Naive thymus-derived CD4-positive, alpha-beta T cell (primary cell): ENCODE measurements around the gene ADAP1. TPM values are rescaled to one million over a fixed set of nuclear protein-coding genes. Genes with fewer than 3 reads are reported as not detected.
A peak's percentile ranks its signal among the peaks of the same experiment; 100 is the strongest.

Source experiments
- ATAC-seq: fragments of 150-1000 bp; cut with Tn5 transposase; 2 replicates; pipeline ENCODE4 v1.10.0; 2021; ENCODE audit warnings: mild to moderate bottlenecking, moderate library complexity
- CTCF ChIA-PET: fragments of 350-600 bp; sonication (Branson Sonifier 250); formaldehyde crosslinking; loops from one replicate; lab custom pipeline; 2021; ENCODE audit warnings: antibody characterized with exemption; lab: Charles Lee
- POLR2A ChIA-PET: fragments of 350-600 bp; sonication (Branson Sonifier 250); formaldehyde crosslinking; loops from one replicate; lab custom pipeline; 2021; ENCODE audit warnings: antibody characterized with exemption, inconsistent platforms; lab: Charles Lee
- DNase-seq, 9 donors: peaks; one replicate each; pipeline versions ENCODE4 v3.0.0 to v3.0.0-alpha.2; 2020 to 2022; ENCODE audit warnings: mixed read lengths in 1 of 9
- H3K27ac ChIP-seq: one replicate; pipeline ENCODE4 v1.7.0; 2013; ENCODE audit warnings: mild to moderate bottlenecking, low read depth, low read length, moderate library complexity
- H3K27me3 ChIP-seq, 2 donors: one replicate each; pipeline ENCODE4 v1.7.0; 2013; ENCODE audit warnings: low read length in 2 of 2, mild to moderate bottlenecking in 2 of 2, moderate library complexity in 2 of 2; ENCODE audit not compliant: control insufficient read depth in 2 of 2, insufficient read depth in 2 of 2
- H3K36me3 ChIP-seq, 3 experiments: 1 replicate in 2 of 3; 2 replicates in 1 of 3; pipeline ENCODE4 v1.7.0; 2013; ENCODE audit warnings: low read length in 3 of 3, mild to moderate bottlenecking in 3 of 3, moderate library complexity in 1 of 3; ENCODE audit not compliant: insufficient read depth in 3 of 3, control insufficient read depth in 2 of 3
- H3K4me1 ChIP-seq, 2 donors: one replicate each; pipeline ENCODE4 v1.7.0; 2013; ENCODE audit warnings: low read length in 2 of 2, mild to moderate bottlenecking in 2 of 2, moderate library complexity in 1 of 2; ENCODE audit not compliant: control insufficient read depth in 2 of 2, insufficient read depth in 2 of 2
- H3K4me3 ChIP-seq: 2 replicates; pipeline ENCODE4 v1.7.0; 2013; ENCODE audit warnings: mild to moderate bottlenecking, low read length
- H3K9me3 ChIP-seq, 3 experiments: 1 replicate in 2 of 3; 2 replicates in 1 of 3; pipeline ENCODE4 v1.7.0; 2013; ENCODE audit warnings: low read length in 3 of 3; ENCODE audit not compliant: control insufficient read depth in 2 of 3
- H3K27ac Mint-ChIP-seq, 9 donors: one replicate each; pipeline ENCODE4 v1.8.0; 2020 to 2022; ENCODE audit warnings: mixed read lengths in 9 of 9, mild to moderate bottlenecking in 8 of 9, moderate library complexity in 5 of 9, inconsistent platforms in 2 of 9
- H3K27me3 Mint-ChIP-seq, 5 donors: one replicate each; pipeline ENCODE4 v1.8.0; 2021 to 2022; ENCODE audit warnings: mixed read lengths in 5 of 5, mild to moderate bottlenecking in 1 of 5
- H3K36me3 Mint-ChIP-seq, 5 donors: one replicate each; pipeline ENCODE4 v1.8.0; 2020 to 2022; ENCODE audit warnings: mixed read lengths in 5 of 5, mild to moderate bottlenecking in 3 of 5, inconsistent platforms in 1 of 5
- H3K4me1 Mint-ChIP-seq, 7 donors: one replicate each; pipeline ENCODE4 v1.8.0; 2020 to 2022; ENCODE audit warnings: mixed read lengths in 7 of 7, mild to moderate bottlenecking in 3 of 7, inconsistent platforms in 1 of 7
- H3K4me3 Mint-ChIP-seq, 10 donors: one replicate each; pipeline ENCODE4 v1.8.0; 2020 to 2022; ENCODE audit warnings: mild to moderate bottlenecking in 10 of 10, mixed read lengths in 10 of 10, moderate library complexity in 6 of 10, inconsistent platforms in 2 of 10
- H3K9me3 Mint-ChIP-seq, 11 donors: one replicate each; pipeline ENCODE4 v1.8.0; 2020 to 2022; ENCODE audit warnings: mixed read lengths in 11 of 11, mild to moderate bottlenecking in 4 of 11, inconsistent platforms in 1 of 11, moderate library complexity in 1 of 11
- intact Hi-C, 2 donors: fragments of 100-400 bp; cut with micrococcal nuclease; formaldehyde crosslinking; loops; one replicate each; pipeline ENCODE4 v1.15.1; 2023
- polyA plus RNA-seq, 2 donors: library from polyadenylated mRNA; unstranded; fragments of 300-500 nt; fragmentation: Illumina TruSeq; gene quantifications; one replicate each; pipeline ENCODE4 v1.2.3, GENCODE V29; 2021
- total RNA-seq, 6 experiments: library from RNA in 5 of 6; stranded (reverse) in 5 of 6; gene quantifications; 1 replicate in 5 of 6; 2 replicates in 1 of 6; pipeline ENCODE4 v1.2.3 and lab custom pipeline; 2021 to 2026

Gene ADAP1
- total and polyA plus RNA-seq, 7 experiments from 2014 or later: 3.8 to 68.6 (median 8.7) TPM

GRCh38 chr7:900331-901040 is 54.0 kb downstream of the ADAP1 start:
- Histone ChIP-seq H3K4me3 (no peak overlapping the region), H3K27ac (no peak overlapping the region), H3K9me3 (no peaks in the 10 kb centered on the region), H3K36me3 (peaks cover 0 to 40% (median 5%) of the 10 kb centered on the region in 3 experiments), H3K27me3 (no peaks in the 10 kb centered on the region), H3K4me1 (no peaks in the 10 kb centered on the region)
- H3K27me3 Mint-ChIP-seq: peaks cover 0 to 2% (median 0%) of the 10 kb centered on the region in 5 donors
- DNase-seq (no peak), ATAC-seq (no peak)
- intact Hi-C loops: loop anchor here in 1 of 2 donors (2.0 kb wide), 1 partner anchor 74 kb away; the partner anchor contains the start of gene COX19
- H3K4me3 Mint-ChIP-seq: no peak overlapping the region
- peaks cover 4 to 21% (median 13%) of the 10 kb centered on the region in 5 donors for H3K36me3 Mint-ChIP-seq
- H3K4me1 Mint-ChIP-seq: peaks cover 0 to 1% (median 0%) of the 10 kb centered on the region in 7 donors
- no peak overlapping the region for H3K27ac Mint-ChIP-seq
- ChIA-PET CTCF (no interaction called here), POLR2A (interaction anchor here (0.7 to 1.1 kb wide), 2 partner anchors 43 to 88 kb away, joined by 3 read pairs; no protein-coding TSS in a partner anchor)
- peaks cover 0 to 2% (median 0%) of the 10 kb centered on the region in 11 donors for H3K9me3 Mint-ChIP-seq

- ChIA-PET POLR2A (interaction anchor here (0.7 kb wide), 1 partner anchor 42 kb away, joined by 3 read pairs; no protein-coding TSS in a partner anchor), CTCF (no interaction called here)
- Histone ChIP-seq H3K27me3 (no peaks in the 10 kb centered on the region), H3K4me3 (no peak overlapping the region), H3K27ac (no peak overlapping the region), H3K36me3 (peaks cover 0 to 47% (median 5%) of the 10 kb centered on the region in 3 experiments), H3K4me1 (no peaks in the 10 kb centered on the region), H3K9me3 (no peaks in the 10 kb centered on the region)
- ATAC-seq (no peak), DNase-seq (no peak)
- H3K27me3 Mint-ChIP-seq: no peaks in the 10 kb centered on the region
- intact Hi-C loops: loop anchor here in 1 of 2 donors (2.0 kb wide), 1 partner anchor 75 kb away; the partner anchor contains the start of gene COX19
- peaks cover 0 to 2% (median 0%) of the 10 kb centered on the region in 11 donors for H3K9me3 Mint-ChIP-seq
- no peak overlapping the region for H3K27ac Mint-ChIP-seq
- peaks cover 4 to 24% (median 13%) of the 10 kb centered on the region in 5 donors for H3K36me3 Mint-ChIP-seq
- H3K4me1 Mint-ChIP-seq: no peaks in the 10 kb centered on the region
- H3K4me3 Mint-ChIP-seq: no peak overlapping the region
Observed at GRCh38 chr7:899806-900205, 54.7 kb downstream of the ADAP1 start.

- Histone ChIP-seq H3K27me3 (no peaks in the 10 kb centered on the region), H3K4me1 (no peaks in the 10 kb centered on the region), H3K36me3 (peaks cover 0 to 55% (median 5%) of the 10 kb centered on the region in 3 experiments), H3K9me3 (no peaks in the 10 kb centered on the region), H3K4me3 (no peak overlapping the region), H3K27ac (no peak overlapping the region)
- no peaks in the 10 kb centered on the region for H3K27me3 Mint-ChIP-seq
- peaks cover 0 to 2% (median 0%) of the 10 kb centered on the region in 11 donors for H3K9me3 Mint-ChIP-seq
- H3K36me3 Mint-ChIP-seq: peaks cover 4 to 28% (median 13%) of the 10 kb centered on the region in 5 donors
- H3K4me1 Mint-ChIP-seq: no peaks in the 10 kb centered on the region
- POLR2A ChIA-PET: no interaction called here
- no peak for ATAC-seq
- H3K27ac Mint-ChIP-seq: no peak overlapping the region
- intact Hi-C loops: no loop called here
- no peak overlapping the region for H3K4me3 Mint-ChIP-seq
- CTCF ChIA-PET: no interaction called here
- no peak for DNase-seq
Observed at GRCh38 chr7:898855-899681, 55.4 kb downstream of the ADAP1 start.

GRCh38 chr7:898460-898854 is 56.0 kb downstream of the ADAP1 start:
- POLR2A ChIA-PET: no interaction called here
- no peaks in the 10 kb centered on the region for H3K27me3 ChIP-seq
- Mint-ChIP-seq H3K4me3 (no peak overlapping the region), H3K9me3 (peaks cover 0 to 2% (median 0%) of the 10 kb centered on the region in 11 donors), H3K4me1 (peaks cover 0 to under 1% (median 0%) of the 10 kb centered on the region in 7 donors), H3K36me3 (peaks cover 6 to 30% (median 13%) of the 10 kb centered on the region in 5 donors), H3K27ac (no peak overlapping the region), H3K27me3 (no peaks in the 10 kb centered on the region)
- intact Hi-C loops: no loop called here
- H3K9me3 ChIP-seq: no peaks in the 10 kb centered on the region
- DNase-seq (no peak), ATAC-seq (no peak)
- CTCF ChIA-PET: no interaction called here
- H3K27ac ChIP-seq: no peak overlapping the region
- H3K4me1 ChIP-seq: no peaks in the 10 kb centered on the region
- peaks cover 0 to 61% (median 5%) of the 10 kb centered on the region in 3 experiments for H3K36me3 ChIP-seq
- H3K4me3 ChIP-seq: no peak overlapping the region

- ChIA-PET POLR2A (no interaction called here), CTCF (interaction anchor here (0.8 kb wide), 1 partner anchor 285 kb away, joined by 4 read pairs; no protein-coding TSS in a partner anchor)
- Mint-ChIP-seq H3K36me3 (peaks cover 10 to 33% (median 12%) of the 10 kb centered on the region in 5 donors), H3K4me1 (peaks cover 0 to 5% (median 0%) of the 10 kb centered on the region in 7 donors), H3K27me3 (no peaks in the 10 kb centered on the region), H3K9me3 (peaks cover 0 to 3% (median 0%) of the 10 kb centered on the region in 11 donors), H3K4me3 (no peak overlapping the region), H3K27ac (no peak overlapping the region)
- no peak overlapping the region for H3K27ac ChIP-seq
- intact Hi-C loops: no loop called here
- no peaks in the 10 kb centered on the region for H3K4me1 ChIP-seq
- H3K9me3 ChIP-seq: no peaks in the 10 kb centered on the region
- peaks cover 0 to 67% (median 5%) of the 10 kb centered on the region in 3 experiments for H3K36me3 ChIP-seq
- H3K4me3 ChIP-seq: no peak overlapping the region
- no peaks in the 10 kb centered on the region for H3K27me3 ChIP-seq
- DNase-seq (no peak), ATAC-seq (no peak)
Observed at GRCh38 chr7:897771-898376, 56.6 kb downstream of the ADAP1 start.

GRCh38 chr7:897086-897485 is 57.4 kb downstream of the ADAP1 start:
- Histone ChIP-seq H3K27me3 (no peaks in the 10 kb centered on the region), H3K36me3 (peaks cover 0 to 74% (median 8%) of the 10 kb centered on the region in 3 experiments), H3K4me1 (no peaks in the 10 kb centered on the region), H3K4me3 (no peak overlapping the region), H3K27ac (no peak overlapping the region), H3K9me3 (no peaks in the 10 kb centered on the region)
- Mint-ChIP-seq H3K27me3 (no peaks in the 10 kb centered on the region), H3K4me3 (no peak overlapping the region), H3K27ac (peak overlapping the region in 1 of 9 donors; percentile 57), H3K4me1 (peaks cover 0 to 8% (median 0%) of the 10 kb centered on the region in 7 donors), H3K36me3 (peaks cover 5 to 35% (median 18%) of the 10 kb centered on the region in 5 donors), H3K9me3 (peaks cover 0 to 3% (median 0%) of the 10 kb centered on the region in 11 donors)
- DNase-seq (no peak), ATAC-seq (no peak)
- intact Hi-C loops: no loop called here
- ChIA-PET CTCF (interaction anchor here (0.8 kb wide), 1 partner anchor 286 kb away, joined by 4 read pairs; no protein-coding TSS in a partner anchor), POLR2A (no interaction called here)
